SU-DHL-6 (cell line): ENCODE data around the gene ST8SIA2.

Experiments
- H2AFZ ChIP-seq: fragments of 200-600 bp; sonication (generic); 2 replicates; pipeline ENCODE4 v1.6.1; 2014; ENCODE audit warnings: low read depth, mild to moderate bottlenecking, moderate library complexity, mixed read lengths, antibody characterized with exemption, low read length; ENCODE audit not compliant: severe bottlenecking
- H3F3A ChIP-seq: fragments of 200-600 bp; shearing (Covaris generic); 2 replicates; pipeline ENCODE4 v1.6.0; 2016; ENCODE audit warnings: antibody characterized with exemption, mild to moderate bottlenecking; ENCODE audit not compliant: insufficient read depth
- H3K27ac ChIP-seq: fragments of 200-600 bp; sonication (generic); 2 replicates; pipeline ENCODE4 v1.5.1; 2016; ENCODE audit warnings: low read depth, mild to moderate bottlenecking, low read length, moderate library complexity, mixed read lengths
- H3K27me3 ChIP-seq: fragments of 200-600 bp; sonication (generic), shearing (Covaris generic); 2 replicates; pipeline ENCODE4 v1.6.0; 2014; ENCODE audit warnings: mild to moderate bottlenecking, low read length
- H3K36me3 ChIP-seq: fragments of 200-600 bp; sonication (generic); 2 replicates; pipeline ENCODE4 v1.6.1; 2014; ENCODE audit warnings: mild to moderate bottlenecking, low read length, mixed read lengths
- H3K4me2 ChIP-seq: fragments of 300-600, 200-600 bp; shearing (Covaris generic), sonication (generic); 2 replicates; pipeline ENCODE4 v1.6.0; 2014; ENCODE audit warnings: low read length, low read depth, mild to moderate bottlenecking; ENCODE audit not compliant: poor library complexity, severe bottlenecking
- H3K4me3 ChIP-seq: fragments of 200-600 bp; sonication (generic); 2 replicates; pipeline ENCODE4 v1.5.1; 2014; ENCODE audit warnings: antibody characterized with exemption, low read length, mild to moderate bottlenecking, mixed read lengths; ENCODE audit not compliant: insufficient read depth, poor library complexity, severe bottlenecking
- H3K79me2 ChIP-seq: fragments of 200-600 bp; sonication (generic); 2 replicates; pipeline ENCODE4 v1.6.1; 2014; ENCODE audit warnings: mild to moderate bottlenecking, low read length, moderate library complexity; ENCODE audit not compliant: insufficient read depth
- H3K9ac ChIP-seq: fragments of 200-600 bp; sonication (generic); 2 replicates; pipeline ENCODE4 v1.7.0; 2014; ENCODE audit warnings: mild to moderate bottlenecking, low read length
- H3K9me2 ChIP-seq: fragments of 200-600 bp; sonication (generic); replicated peaks from 2 replicates; pipeline ENCODE4 v1.6.1; 2014; ENCODE audit warnings: low read length; ENCODE audit not compliant: insufficient read depth
- H3K9me3 ChIP-seq: fragments of 200-600 bp; sonication (generic); 2 replicates; pipeline ENCODE4 v1.6.1; 2014; ENCODE audit warnings: low read length, mixed read lengths; ENCODE audit not compliant: insufficient read depth
- H4K20me1 ChIP-seq: fragments of 200-600 bp; sonication (generic); 2 replicates; pipeline ENCODE4 v1.6.1; 2014; ENCODE audit warnings: low read depth, mild to moderate bottlenecking, antibody characterized with exemption, low read length, moderate library complexity, mixed read lengths
- CTCF ChIP-seq: fragments of 200-600 bp; sonication (generic); IDR thresholded peaks from one replicate; pipeline ENCODE4 v1.5.1; 2017; ENCODE audit warnings: antibody characterized with exemption, mild to moderate bottlenecking, low read length, moderate library complexity; ENCODE audit not compliant: insufficient read depth, poor library complexity, severe bottlenecking
- EZH2phosphoT487 ChIP-seq: fragments of 200-600 bp; sonication (generic), shearing (Covaris generic); conservative IDR thresholded peaks from 2 replicates; pipeline ENCODE4 v1.6.1; 2018; ENCODE audit warnings: mild to moderate bottlenecking, antibody characterized with exemption, low read length, moderate library complexity, mixed read lengths

ST8SIA2 gene

GRCh38 chr15:92409521-92409920, 15.8 kb downstream of the ST8SIA2 start:
- TF ChIP-seq EZH2phosphoT487, result no peak
- no peak for TF ChIP-seq CTCF
- Histone ChIP-seq H4K20me1 (no peaks in the 10 kb centered on the region), H2AFZ (no peak overlapping the region), H3K27me3 (peaks cover 2% of the 10 kb centered on the region; the same call in 1 of the 2 replicates), H3K9ac (no peak overlapping the region), H3F3A (no peaks in the 10 kb centered on the region), H3K4me3 (no peak overlapping the region), H3K36me3 (no peaks in the 10 kb centered on the region), H3K9me3 (no peaks in the 10 kb centered on the region), H3K4me2 (no peak overlapping the region), H3K27ac (no peak overlapping the region), H3K79me2 (no peaks in the 10 kb centered on the region), H3K9me2 (no peaks in the 10 kb centered on the region)

- TF ChIP-seq CTCF (no peak), EZH2phosphoT487 (no peak)
- H3K36me3 ChIP-seq, result no peaks in the 10 kb centered on the region
- no peak overlapping the region for H2AFZ ChIP-seq
- no peaks in the 10 kb centered on the region for H4K20me1 ChIP-seq
- H3K9me2 ChIP-seq, result no peaks in the 10 kb centered on the region
- H3K4me3 ChIP-seq, result no peak overlapping the region
- H3K4me2 ChIP-seq, result no peak overlapping the region
- H3K27me3 ChIP-seq, result peaks cover 2% of the 10 kb centered on the region; the same call in 1 of the 2 replicates
- no peak overlapping the region for H3K9ac ChIP-seq
- no peak overlapping the region for H3K27ac ChIP-seq
- no peaks in the 10 kb centered on the region for H3K79me2 ChIP-seq
- no peaks in the 10 kb centered on the region for H3K9me3 ChIP-seq
- H3F3A ChIP-seq, result no peaks in the 10 kb centered on the region
Measured at GRCh38 chr15:92410537-92410936, 16.9 kb downstream of the ST8SIA2 start.

- Histone ChIP-seq H3K4me2 (no peak overlapping the region), H3K9me3 (no peaks in the 10 kb centered on the region), H3K4me3 (no peak overlapping the region), H3K9me2 (no peaks in the 10 kb centered on the region), H3K27ac (no peak overlapping the region), H2AFZ (no peak overlapping the region), H3F3A (no peaks in the 10 kb centered on the region), H3K79me2 (no peaks in the 10 kb centered on the region), H3K27me3 (peaks cover 2% of the 10 kb centered on the region; the same call in 1 of the 2 replicates), H3K36me3 (no peaks in the 10 kb centered on the region), H3K9ac (no peak overlapping the region), H4K20me1 (no peaks in the 10 kb centered on the region)
- TF ChIP-seq EZH2phosphoT487 (no peak), CTCF (no peak)
Measured at GRCh38 chr15:92411256-92411655, 17.6 kb downstream of the ST8SIA2 start.

GRCh38 chr15:92413510-92413909, 19.8 kb downstream of the ST8SIA2 start:
- Histone ChIP-seq H3K9me3 (no peaks in the 10 kb centered on the region), H3K79me2 (no peaks in the 10 kb centered on the region), H4K20me1 (no peaks in the 10 kb centered on the region), H3K27ac (no peak overlapping the region), H3K36me3 (no peaks in the 10 kb centered on the region), H3K27me3 (0 out of 2 replicates have a peak, but pooled peaks cover 2% of the 10 kb centered on the region), H3K9ac (no peak overlapping the region), H3K9me2 (no peaks in the 10 kb centered on the region), H3K4me3 (no peak overlapping the region), H2AFZ (no peak overlapping the region), H3K4me2 (no peak overlapping the region), H3F3A (no peaks in the 10 kb centered on the region)
- TF ChIP-seq EZH2phosphoT487 (no peak), CTCF (no peak)
